Stimulated activated CD4-positive, alpha-beta T cell treated with anti-CD3 and anti-CD28 coated beads, Interleukin-12 subunit alpha, Interleukin-12 subunit beta, amount 100 ng/mL, for 48 hours (primary cell): Measurements from ENCODE around the gene OCA2.
"Not testable (repeated sequence)": the region's sequence is repeated elsewhere in the genome, so short reads cannot be mapped to it uniquely, and the experiment has no call there.

Experiments used
- DNase-seq, 3 donors: peaks; one replicate each; pipeline ENCODE4 v3.0.0-alpha.2; 2020; ENCODE audit warnings: low read depth in 2 of 3, low spot score in 1 of 3

Gene OCA2

GRCh38 chr15:28024889-28025250 is 74.2 kb downstream of the OCA2 start:
- no peak for DNase-seq

GRCh38 chr15:28023933-28024888 is 74.9 kb downstream of the OCA2 start:
- DNase-seq: no peak

- no peak for DNase-seq
Observed at GRCh38 chr15:28023422-28023821, 75.7 kb downstream of the OCA2 start.

GRCh38 chr15:28022961-28023360 is 76.2 kb downstream of the OCA2 start:
- DNase-seq: no peak

GRCh38 chr15:28022181-28022580 is 76.9 kb downstream of the OCA2 start:
- DNase-seq: no peak

GRCh38 chr15:28021281-28022039 is 77.7 kb downstream of the OCA2 start:
- peak in 1 of 3 donors; percentile 1 for DNase-seq

GRCh38 chr15:28020644-28021043 is 78.5 kb downstream of the OCA2 start:
- DNase-seq: no peak

- DNase-seq: no peak
Observed at GRCh38 chr15:28019594-28020309, 79.4 kb downstream of the OCA2 start.

GRCh38 chr15:28018291-28019044 is 80.6 kb downstream of the OCA2 start:
- DNase-seq: no peak

GRCh38 chr15:28017423-28017924 is 81.6 kb downstream of the OCA2 start:
- no peak for DNase-seq

- DNase-seq: no peak
Observed at GRCh38 chr15:28015855-28016254, 83.3 kb downstream of the OCA2 start.

GRCh38 chr15:28014623-28015200 is 84.4 kb downstream of the OCA2 start:
- DNase-seq: no peak

GRCh38 chr15:28013976-28014375 is 85.1 kb downstream of the OCA2 start:
- DNase-seq: no peak

GRCh38 chr15:28013480-28013879 is 85.6 kb downstream of the OCA2 start:
- DNase-seq: no peak

- DNase-seq: no peak
Observed at GRCh38 chr15:28012231-28012630, 86.9 kb downstream of the OCA2 start.

- DNase-seq: not testable (repeated sequence)
Observed at GRCh38 chr15:28008175-28008574, 90.9 kb downstream of the OCA2 start.

GRCh38 chr15:28006116-28006905 is 92.8 kb downstream of the OCA2 start:
- no peak for DNase-seq

- DNase-seq: no peak
Observed at GRCh38 chr15:28005004-28005527, 94.0 kb downstream of the OCA2 start.
